ENCODE measurements around the gene RNF166. TPM values are rescaled to one million over a fixed set of nuclear protein-coding genes. Genes with fewer than 3 reads are reported as not detected.
A peak's percentile ranks its signal among the peaks of the same experiment; 100 is the strongest.
"Not testable (repeated sequence)": the region's sequence is repeated elsewhere in the genome, so short reads cannot be mapped to it uniquely, and the experiment has no call there.

Gene RNF166
- total RNA-seq, 1 donor from 2014 or later, result 31.3 TPM

GRCh38 chr16:88673716-88674379 lies 32.4 kb downstream of the RNF166 start:
- Mint-ChIP-seq H3K4me3 (no peak overlapping the region), H3K27me3 (ENCODE audit: low read depth) (no peaks in the 10 kb centered on the region), H3K27ac (ENCODE audit: unreplicated experiment) (peak overlapping the region; percentile 12), H3K4me1 (no peaks in the 10 kb centered on the region), H3K9me3 (no peaks in the 10 kb centered on the region), H3K36me3 (ENCODE audit: low read depth) (no peaks in the 10 kb centered on the region)
- TF ChIP-seq CTCF (conservative IDR thresholded peaks at IDR 0.05), result no peak
- DNase-seq (ENCODE audit: low read depth, low spot score), result no peak

- H3K27ac Mint-ChIP-seq (ENCODE audit: unreplicated experiment), result no peak overlapping the region
- H3K4me1 Mint-ChIP-seq, result peaks cover under 1% of the 10 kb centered on the region
- H3K27me3 Mint-ChIP-seq (ENCODE audit: low read depth), result no peaks in the 10 kb centered on the region
- no peaks in the 10 kb centered on the region for H3K36me3 Mint-ChIP-seq (ENCODE audit: low read depth)
- no peaks in the 10 kb centered on the region for H3K9me3 Mint-ChIP-seq
- DNase-seq (ENCODE audit: low read depth, low spot score), result no peak
- peak; percentile 33 for TF ChIP-seq CTCF (conservative IDR thresholded peaks at IDR 0.05)
- peak overlapping the region; percentile 44 for H3K4me3 Mint-ChIP-seq
These were observed 33.4 kb downstream of the RNF166 start for GRCh38 chr16:88672776-88673175.

- no peaks in the 10 kb centered on the region for H3K9me3 Mint-ChIP-seq
- H3K36me3 Mint-ChIP-seq (ENCODE audit: low read depth), result no peaks in the 10 kb centered on the region
- TF ChIP-seq CTCF (conservative IDR thresholded peaks at IDR 0.05), result no peak
- H3K27me3 Mint-ChIP-seq (ENCODE audit: low read depth), result no peaks in the 10 kb centered on the region
- H3K4me3 Mint-ChIP-seq, result no peak overlapping the region
- no peak for DNase-seq (ENCODE audit: low read depth, low spot score)
- H3K4me1 Mint-ChIP-seq, result peaks cover 8% of the 10 kb centered on the region
- H3K27ac Mint-ChIP-seq (ENCODE audit: unreplicated experiment), result no peak overlapping the region
These were observed 34.4 kb downstream of the RNF166 start for GRCh38 chr16:88671806-88672205.

- Mint-ChIP-seq H3K27me3 (ENCODE audit: low read depth) (no peaks in the 10 kb centered on the region), H3K9me3 (no peaks in the 10 kb centered on the region), H3K4me1 (peaks cover 10% of the 10 kb centered on the region), H3K4me3 (no peak overlapping the region), H3K27ac (ENCODE audit: unreplicated experiment) (no peak overlapping the region), H3K36me3 (ENCODE audit: low read depth) (no peaks in the 10 kb centered on the region)
- no peak for TF ChIP-seq CTCF (conservative IDR thresholded peaks at IDR 0.05)
- no peak for DNase-seq (ENCODE audit: low read depth, low spot score)
These were observed 36.2 kb downstream of the RNF166 start for GRCh38 chr16:88669980-88670379.

- H3K4me1 Mint-ChIP-seq, result peaks cover 13% of the 10 kb centered on the region
- H3K4me3 Mint-ChIP-seq; H3K9me3 Mint-ChIP-seq; H3K36me3 Mint-ChIP-seq (ENCODE audit: low read depth); H3K27ac Mint-ChIP-seq (ENCODE audit: unreplicated experiment); DNase-seq (ENCODE audit: low read depth, low spot score); H3K27me3 Mint-ChIP-seq (ENCODE audit: low read depth): not testable (repeated sequence)
These were observed 36.7 kb downstream of the RNF166 start for GRCh38 chr16:88669493-88669892.

GRCh38 chr16:88667461-88667860 lies 38.7 kb downstream of the RNF166 start:
- Mint-ChIP-seq H3K4me1 (peaks cover 17% of the 10 kb centered on the region), H3K36me3 (ENCODE audit: low read depth) (no peaks in the 10 kb centered on the region), H3K4me3 (peak overlapping the region; percentile 8), H3K9me3 (no peaks in the 10 kb centered on the region), H3K27ac (ENCODE audit: unreplicated experiment) (no peak overlapping the region), H3K27me3 (ENCODE audit: low read depth) (no peaks in the 10 kb centered on the region)
- no peak for DNase-seq (ENCODE audit: low read depth, low spot score)
- no peak for TF ChIP-seq CTCF (conservative IDR thresholded peaks at IDR 0.05)
